ENCODE data around the gene SHC3. TPM values are rescaled to one million over a fixed set of nuclear protein-coding genes. Genes with fewer than 3 reads are reported as not detected.

Gene SHC3
- total RNA-seq, 2 experiments from 2014 or later: 0.03 TPM; not detected in 1

- ChIA-PET POLR2A (no interaction called here), CTCF (ENCODE audit: unreplicated experiment) (no interaction called here)
- H3K4me3 ChIP-seq (ENCODE audit: low read depth, low read length, poor library complexity, severe bottlenecking): no peak overlapping the region
- no peaks in the 10 kb centered on the region for H3K9me2 ChIP-seq (ENCODE audit: insufficient read depth, low read length)
- no peak overlapping the region for H3K4me2 ChIP-seq (ENCODE audit: low read length)
- H4K20me1 ChIP-seq (ENCODE audit: insufficient read depth, low read length): no peaks in the 10 kb centered on the region
- no peak overlapping the region for H3K27ac ChIP-seq (ENCODE audit: low read depth, low read length, poor library complexity, severe bottlenecking)
- H3K4me1 ChIP-seq (ENCODE audit: insufficient read depth, low read length, poor library complexity, severe bottlenecking): no peaks in the 10 kb centered on the region
- H3K9me3 ChIP-seq (ENCODE audit: low read length): no peaks in the 10 kb centered on the region
- intact Hi-C loops (cut with micrococcal nuclease; ENCODE audit: unreplicated experiment): no loop called here
- H3K79me2 ChIP-seq (ENCODE audit: insufficient read depth, low read depth, low read length): no peaks in the 10 kb centered on the region
- no peak overlapping the region for H2AFZ ChIP-seq (ENCODE audit: low read length)
- no peaks in the 10 kb centered on the region for H3K36me3 ChIP-seq (ENCODE audit: insufficient read depth, low read length)
- BruUV-seq (replicated peaks): no TSS peak
- TF ChIP-seq CTCF (conservative IDR thresholded peaks at IDR 0.05; ENCODE audit: low read length) (no peak), EZH2phosphoT487 (IDR thresholded peaks at IDR 0.05; ENCODE audit: borderline replicate concordance, low read depth, low read length) (no peak)
- no peak for DNase-seq (ENCODE audit: low spot score)
Measured at GRCh38 chr9:89225036-89225435, 46.4 kb upstream of the SHC3 start.

GRCh38 chr9:89224633-89225032 lies 46.0 kb upstream of the SHC3 start:
- BruUV-seq (replicated peaks): no TSS peak
- H3K9me2 ChIP-seq (ENCODE audit: insufficient read depth, low read length): no peaks in the 10 kb centered on the region
- no peak overlapping the region for H2AFZ ChIP-seq (ENCODE audit: low read length)
- ChIA-PET POLR2A (no interaction called here), CTCF (ENCODE audit: unreplicated experiment) (no interaction called here)
- no peak for DNase-seq (ENCODE audit: low spot score)
- TF ChIP-seq EZH2phosphoT487 (IDR thresholded peaks at IDR 0.05; ENCODE audit: borderline replicate concordance, low read depth, low read length) (no peak), CTCF (conservative IDR thresholded peaks at IDR 0.05; ENCODE audit: low read length) (no peak)
- H3K27ac ChIP-seq (ENCODE audit: low read depth, low read length, poor library complexity, severe bottlenecking): no peak overlapping the region
- no peak overlapping the region for H3K4me3 ChIP-seq (ENCODE audit: low read depth, low read length, poor library complexity, severe bottlenecking)
- H3K36me3 ChIP-seq (ENCODE audit: insufficient read depth, low read length): no peaks in the 10 kb centered on the region
- H3K4me2 ChIP-seq (ENCODE audit: low read length): no peak overlapping the region
- H3K4me1 ChIP-seq (ENCODE audit: insufficient read depth, low read length, poor library complexity, severe bottlenecking): no peaks in the 10 kb centered on the region
- intact Hi-C loops (cut with micrococcal nuclease; ENCODE audit: unreplicated experiment): no loop called here
- H4K20me1 ChIP-seq (ENCODE audit: insufficient read depth, low read length): no peaks in the 10 kb centered on the region
- H3K79me2 ChIP-seq (ENCODE audit: insufficient read depth, low read depth, low read length): no peaks in the 10 kb centered on the region
- no peaks in the 10 kb centered on the region for H3K9me3 ChIP-seq (ENCODE audit: low read length)

GRCh38 chr9:89223396-89223977 lies 44.9 kb upstream of the SHC3 start:
- no peak overlapping the region for H3K4me2 ChIP-seq (ENCODE audit: low read length)
- CTCF ChIA-PET (ENCODE audit: unreplicated experiment): no interaction called here
- POLR2A ChIA-PET: no interaction called here

More at GRCh38 chr9:89223396-89223977, 44.9 kb upstream of the SHC3 start:
- TF ChIP-seq CTCF (conservative IDR thresholded peaks at IDR 0.05; ENCODE audit: low read length) (no peak), EZH2phosphoT487 (IDR thresholded peaks at IDR 0.05; ENCODE audit: borderline replicate concordance, low read depth, low read length) (no peak)
- H3K79me2 ChIP-seq (ENCODE audit: insufficient read depth, low read depth, low read length): no peaks in the 10 kb centered on the region
- no TSS peak for BruUV-seq (replicated peaks)
- H4K20me1 ChIP-seq (ENCODE audit: insufficient read depth, low read length): no peaks in the 10 kb centered on the region
- no peak overlapping the region for H3K4me3 ChIP-seq (ENCODE audit: low read depth, low read length, poor library complexity, severe bottlenecking)
- no peak for DNase-seq (ENCODE audit: low spot score)
- no peak overlapping the region for H2AFZ ChIP-seq (ENCODE audit: low read length)
- no peaks in the 10 kb centered on the region for H3K9me2 ChIP-seq (ENCODE audit: insufficient read depth, low read length)
- H3K9me3 ChIP-seq (ENCODE audit: low read length): no peaks in the 10 kb centered on the region
- H3K27ac ChIP-seq (ENCODE audit: low read depth, low read length, poor library complexity, severe bottlenecking): no peak overlapping the region
- intact Hi-C loops (cut with micrococcal nuclease; ENCODE audit: unreplicated experiment): no loop called here
- no peaks in the 10 kb centered on the region for H3K36me3 ChIP-seq (ENCODE audit: insufficient read depth, low read length)
- no peaks in the 10 kb centered on the region for H3K4me1 ChIP-seq (ENCODE audit: insufficient read depth, low read length, poor library complexity, severe bottlenecking)
